Suprapubic skin (tissue), 4 donors: ENCODE data around the gene CACNA2D2.

Experiments
- CTCF ChIP-seq, 2 donors: fragments of 200-600 bp in 1 of 2; fragments of 450-650 bp in 1 of 2; sonication (generic) in 1 of 2; IDR thresholded peaks; one replicate each; pipeline ENCODE4 v1.5.1; 2016 to 2019; ENCODE audit warnings: antibody characterized with exemption in 2 of 2, mild to moderate bottlenecking in 1 of 2, moderate library complexity in 1 of 2
- POLR2A ChIP-seq, 2 donors: fragments of 450-650 bp; IDR thresholded peaks; one replicate each; pipeline ENCODE4 v1.6.1; 2017; ENCODE audit warnings: antibody characterized with exemption in 2 of 2, mild to moderate bottlenecking in 2 of 2, moderate library complexity in 2 of 2
- POLR2AphosphoS5 ChIP-seq, 3 donors: sonication (generic); formaldehyde crosslinking; IDR thresholded peaks; one replicate each; pipeline ENCODE4 v1.6.1; 2017; ENCODE audit warnings: antibody characterized with exemption in 3 of 3

- TF ChIP-seq CTCF (IDR thresholded peaks at IDR 0.05), result no peak
- no peak for TF ChIP-seq POLR2A (IDR thresholded peaks at IDR 0.05)
- TF ChIP-seq POLR2AphosphoS5 (IDR thresholded peaks at IDR 0.05), result no peak
Observed at GRCh38 chr3:50480471-50480870, 23.0 kb downstream of the CACNA2D2 start.
